ENCODE measurements around the gene GNAL.
"Not testable (repeated sequence)": the region's sequence is repeated elsewhere in the genome, so short reads cannot be mapped to it uniquely, and the experiment has no call there.

The GNAL gene

GRCh38 chr18:11906926-11907874 is 218.1 kb downstream of the GNAL start:
- no peak for DNase-seq (ENCODE audit: low spot score)

DNA sequence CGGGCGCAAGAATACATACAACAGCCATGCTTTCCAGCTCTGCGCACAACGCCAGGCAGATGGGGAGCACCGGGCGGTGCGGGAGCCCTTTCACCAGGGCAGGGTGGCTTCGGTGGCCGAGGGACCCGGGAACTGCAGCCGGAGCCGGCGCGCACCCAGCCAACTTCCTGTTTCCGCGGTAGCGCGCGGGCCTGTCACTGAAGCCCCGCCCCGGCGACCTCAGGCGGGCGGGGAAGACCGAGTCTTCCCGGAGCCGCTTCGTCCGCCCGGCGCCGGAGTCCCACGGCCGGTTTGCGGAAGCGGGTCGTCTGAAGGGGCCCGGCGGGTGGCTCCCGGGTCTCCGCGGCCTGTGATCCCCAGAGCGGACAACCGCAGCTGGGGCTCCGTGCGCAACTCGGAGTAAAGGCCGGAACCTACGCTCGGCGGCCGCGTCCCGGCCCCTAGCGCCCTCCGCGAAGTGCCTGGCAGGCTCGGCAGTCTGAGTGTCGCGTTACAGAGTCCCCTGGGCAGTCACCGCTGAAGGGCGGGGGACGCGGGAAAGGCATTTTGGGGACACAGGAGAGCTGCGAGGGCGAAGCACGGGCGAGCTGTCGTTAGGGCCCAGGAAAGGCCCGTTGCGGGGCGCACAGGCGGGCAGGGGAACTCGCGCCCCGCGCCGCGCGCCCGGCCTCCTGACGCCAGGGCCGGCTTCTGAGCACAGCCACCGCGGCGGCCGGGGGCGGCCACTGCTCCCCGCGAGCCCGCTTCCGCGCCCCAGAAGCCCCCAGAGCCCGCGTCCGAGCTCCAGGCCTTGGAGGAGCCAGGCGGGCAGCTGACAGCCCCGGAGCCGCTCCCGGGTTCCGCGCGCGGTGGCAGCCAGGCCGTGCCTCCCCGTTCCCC is 219.4 kb downstream of the GNAL start, which contains the start of gene MPPE1:
MPPE1 (minus strand) TSS at position 136 of the 879 bp plus-strand sequence. CDS start 11,053 bp downstream, outside the sequence.
- peak; percentile 86 for DNase-seq (ENCODE audit: low spot score)

DNA sequence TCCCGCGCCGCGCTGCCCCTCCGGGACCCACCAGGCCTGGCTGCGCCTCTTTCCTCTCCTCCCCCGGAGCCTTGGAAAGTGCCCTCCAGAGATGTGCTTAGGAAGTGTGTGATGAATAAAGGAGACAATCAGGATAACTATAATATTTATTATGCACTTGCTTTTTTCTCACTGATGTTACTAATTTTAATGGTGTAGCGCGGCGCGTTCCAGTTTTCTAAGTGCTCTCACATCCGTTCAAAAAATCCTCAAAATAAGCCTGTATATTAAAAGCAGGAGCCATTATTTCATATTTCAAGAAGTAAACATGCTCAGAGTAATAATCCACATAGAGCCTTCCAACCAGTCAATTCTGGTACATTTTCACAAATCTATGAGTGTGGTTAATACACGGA is 220.0 kb downstream of the GNAL start:
- no peak for DNase-seq (ENCODE audit: low spot score)

DNA sequence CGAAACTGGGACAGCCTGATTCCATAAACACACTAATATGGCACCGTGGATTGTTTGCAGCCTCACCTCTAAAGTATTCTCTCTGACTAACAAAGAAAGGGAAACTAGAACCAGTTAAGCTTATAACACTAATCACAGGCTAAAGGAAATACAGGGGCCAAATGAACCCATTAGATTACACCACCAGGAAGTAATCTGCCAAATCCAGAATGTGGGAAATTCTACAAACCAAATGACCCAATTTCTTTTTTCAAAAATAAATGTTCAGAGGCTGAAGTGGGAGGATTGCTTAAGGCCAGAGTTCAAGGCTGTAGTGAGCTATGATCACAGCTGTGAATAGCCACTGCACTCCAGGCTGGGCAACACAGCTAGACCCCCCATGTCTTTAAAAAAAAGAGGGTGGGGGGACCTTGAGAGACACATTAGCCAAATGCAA is 220.5 kb downstream of the GNAL start:
- peak; percentile 47 for DNase-seq (ENCODE audit: low spot score)

DNA sequence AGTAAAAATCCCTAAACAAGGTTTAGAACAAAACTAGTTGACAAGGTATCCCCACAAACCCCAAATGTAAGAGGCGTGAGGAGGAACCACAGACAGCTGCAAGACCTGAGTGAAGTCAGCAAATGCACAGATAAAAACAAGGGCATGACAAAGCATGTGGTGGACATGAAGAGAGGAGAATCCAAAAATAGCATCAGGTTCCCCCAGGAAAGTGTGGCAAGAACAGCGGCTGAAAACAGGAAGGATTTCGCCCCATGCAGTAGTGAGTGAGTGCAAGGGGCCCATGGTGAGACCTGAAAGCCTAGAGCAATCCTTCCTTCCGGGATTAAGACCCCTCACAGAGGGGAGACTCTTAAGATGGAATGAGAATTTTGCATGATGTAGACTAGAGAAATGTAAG is 227.8 kb downstream of the GNAL start:
- DNase-seq (ENCODE audit: low spot score): not testable (repeated sequence)

DNA sequence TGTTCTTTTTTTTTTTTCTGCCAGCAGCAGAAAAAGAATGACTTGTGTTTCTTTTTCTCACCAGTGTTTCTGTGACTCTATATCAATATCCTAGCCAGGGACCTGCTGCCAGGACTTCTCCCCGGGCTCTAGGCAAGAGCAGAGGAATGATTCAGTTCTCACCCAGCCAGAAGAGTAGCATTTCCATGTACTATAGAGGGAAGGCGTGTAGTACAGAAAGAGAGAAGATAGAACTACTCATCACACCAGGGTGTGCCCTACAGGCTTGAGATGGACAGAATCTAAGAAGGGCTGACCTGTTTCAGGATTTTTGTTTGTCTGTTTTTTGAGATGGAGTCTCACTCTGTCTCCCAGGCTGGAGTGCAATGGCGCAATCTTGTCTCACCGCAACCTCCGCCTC is 230.5 kb downstream of the GNAL start:
- not testable (repeated sequence) for DNase-seq (ENCODE audit: low spot score)

DNA sequence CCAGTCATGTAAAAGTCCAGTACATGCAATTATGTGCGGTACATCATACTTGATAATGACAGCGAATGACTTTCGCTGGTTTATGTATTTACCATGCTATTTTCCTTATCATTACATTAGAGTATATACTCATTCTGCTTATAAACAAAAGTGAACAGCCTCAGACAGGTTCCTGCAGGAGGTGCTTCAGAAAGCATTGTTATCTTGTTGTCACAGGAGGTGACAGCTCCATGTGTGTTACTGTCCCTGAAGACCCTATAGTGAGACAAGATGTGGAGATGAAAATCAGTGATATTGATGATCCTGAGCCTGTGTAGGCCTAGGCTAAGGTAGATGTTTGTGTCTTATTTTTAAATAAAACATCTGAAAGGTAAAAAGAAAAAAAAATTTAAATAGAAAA is 234.4 kb downstream of the GNAL start:
- no peak for DNase-seq (ENCODE audit: low spot score)

- peak; percentile 31 for DNase-seq (ENCODE audit: low spot score)
These were observed 236.9 kb downstream of the GNAL start for GRCh38 chr18:11925800-11926481.

DNA sequence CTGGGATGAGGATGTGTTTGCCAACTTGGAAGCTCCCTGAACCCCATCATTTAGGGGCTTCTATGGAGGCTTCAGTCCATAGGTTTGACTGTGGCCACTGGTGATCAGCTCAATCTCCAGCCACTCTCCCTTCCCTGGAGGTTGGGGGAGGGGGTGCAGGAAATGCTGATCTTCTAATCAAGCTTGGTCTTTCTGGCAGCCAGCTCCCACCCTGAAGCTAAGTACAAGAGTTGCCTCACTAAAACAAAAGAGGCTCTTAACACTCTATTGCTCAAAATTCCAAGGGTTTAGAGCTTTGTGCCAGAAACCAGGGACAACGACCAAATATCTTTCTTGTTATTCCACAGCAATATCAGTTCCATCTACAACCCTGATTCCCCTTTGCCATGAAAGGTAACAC is 238.4 kb downstream of the GNAL start:
- DNase-seq (ENCODE audit: low spot score): no peak

DNA sequence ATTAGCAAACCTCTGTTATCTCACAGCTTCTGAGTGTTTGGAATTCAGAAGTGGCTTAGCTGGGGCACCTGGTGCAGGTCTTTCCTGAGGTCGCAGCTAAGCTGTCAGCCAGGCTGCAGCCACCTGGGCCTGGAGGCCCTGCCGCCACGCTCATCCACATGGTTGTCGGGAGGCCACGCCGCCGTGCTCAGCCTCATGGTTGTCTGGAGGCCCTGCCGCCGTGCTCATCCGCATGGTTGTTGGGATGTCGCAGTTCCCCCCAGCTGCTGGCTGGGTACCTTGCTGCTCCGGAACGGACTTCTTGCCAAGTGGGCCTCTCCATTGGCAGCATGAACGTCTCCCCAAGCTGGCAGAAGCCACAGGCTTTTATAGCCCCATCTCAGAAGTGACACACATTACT is 243.3 kb downstream of the GNAL start:
- DNase-seq (ENCODE audit: low spot score): no peak
